ENCODE results near the gene SLC16A4.

GRCh38 chr1:110341146-110341871 lies 49.5 kb downstream of the SLC16A4 start:
- TF ChIP-seq, protein P1, sequence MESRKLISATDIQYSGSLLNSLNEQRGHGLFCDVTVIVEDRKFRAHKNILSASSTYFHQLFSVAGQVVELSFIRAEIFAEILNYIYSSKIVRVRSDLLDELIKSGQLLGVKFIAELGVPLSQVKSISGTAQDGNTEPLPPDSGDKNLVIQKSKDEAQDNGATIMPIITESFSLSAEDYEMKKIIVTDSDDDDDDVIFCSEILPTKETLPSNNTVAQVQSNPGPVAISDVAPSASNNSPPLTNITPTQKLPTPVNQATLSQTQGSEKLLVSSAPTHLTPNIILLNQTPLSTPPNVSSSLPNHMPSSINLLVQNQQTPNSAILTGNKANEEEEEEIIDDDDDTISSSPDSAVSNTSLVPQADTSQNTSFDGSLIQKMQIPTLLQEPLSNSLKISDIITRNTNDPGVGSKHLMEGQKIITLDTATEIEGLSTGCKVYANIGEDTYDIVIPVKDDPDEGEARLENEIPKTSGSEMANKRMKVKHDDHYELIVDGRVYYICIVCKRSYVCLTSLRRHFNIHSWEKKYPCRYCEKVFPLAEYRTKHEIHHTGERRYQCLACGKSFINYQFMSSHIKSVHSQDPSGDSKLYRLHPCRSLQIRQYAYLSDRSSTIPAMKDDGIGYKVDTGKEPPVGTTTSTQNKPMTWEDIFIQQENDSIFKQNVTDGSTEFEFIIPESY (IDR thresholded peaks at IDR 0.05; ENCODE audit: borderline replicate concordance, low read depth) = no peak
- TF ChIP-seq POLR2AphosphoS5 (IDR thresholded peaks at IDR 0.05; ENCODE audit: low read depth, low read length) = no peak
- no peak for TF ChIP-seq TCF12 (IDR thresholded peaks at IDR 0.05)

All from SK-N-SH (cell line).